GM20431 (cell line): ENCODE measurements around the gene PLA2G2E.
"Not testable (repeated sequence)": the region's sequence is repeated elsewhere in the genome, so short reads cannot be mapped to it uniquely, and the experiment has no call there.

Experiments used
- in situ Hi-C: fragments of 300-500 bp; cut with MseI, MboI; formaldehyde crosslinking; loops from one replicate; pipeline ENCODE4 v1.15.0; 2020; ENCODE audit warnings: low sequenced_read_pairs; ENCODE audit not compliant: unreplicated experiment

The PLA2G2E gene

DNA sequence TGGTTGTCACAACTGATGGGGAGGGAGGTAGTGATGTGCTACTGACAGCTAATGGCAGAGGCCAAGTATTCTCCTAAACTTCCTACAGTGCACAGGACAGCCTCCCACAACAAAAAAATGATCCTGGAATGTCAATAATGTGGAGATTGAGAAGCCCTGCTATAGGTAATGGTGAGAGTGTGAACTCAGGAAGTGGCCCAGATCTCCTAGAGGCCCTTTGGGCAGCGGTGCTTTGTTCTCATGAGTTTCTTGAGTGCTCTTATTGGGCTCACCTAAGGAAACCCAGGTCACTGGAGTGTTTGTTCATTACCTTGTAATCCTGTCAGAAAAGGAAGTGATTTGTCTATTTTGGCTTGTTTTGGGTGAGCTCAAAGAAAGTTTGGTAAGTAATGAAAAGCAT lies 35.3 kb downstream of the PLA2G2E start:
- in situ Hi-C loops, result no loop called here

DNA sequence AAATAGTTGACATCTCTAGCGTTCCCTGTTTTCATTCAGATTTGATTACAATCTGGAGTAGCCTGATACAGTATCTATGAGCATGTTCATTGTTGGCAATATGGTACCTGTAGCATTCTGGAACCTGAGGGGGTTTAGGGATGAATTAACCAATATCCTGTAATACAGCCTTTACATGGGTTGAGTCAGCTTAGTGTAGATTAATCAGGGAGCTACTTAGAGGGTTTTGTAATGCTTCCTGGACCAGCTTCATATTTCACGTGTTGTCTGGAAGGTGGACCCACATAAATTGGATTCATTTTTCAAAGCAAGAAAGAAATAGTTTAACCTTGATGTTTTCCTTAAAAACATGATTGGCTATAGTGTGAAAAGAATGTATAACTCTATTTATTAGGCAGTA lies 37.6 kb downstream of the PLA2G2E start:
- in situ Hi-C loops, result no loop called here

DNA sequence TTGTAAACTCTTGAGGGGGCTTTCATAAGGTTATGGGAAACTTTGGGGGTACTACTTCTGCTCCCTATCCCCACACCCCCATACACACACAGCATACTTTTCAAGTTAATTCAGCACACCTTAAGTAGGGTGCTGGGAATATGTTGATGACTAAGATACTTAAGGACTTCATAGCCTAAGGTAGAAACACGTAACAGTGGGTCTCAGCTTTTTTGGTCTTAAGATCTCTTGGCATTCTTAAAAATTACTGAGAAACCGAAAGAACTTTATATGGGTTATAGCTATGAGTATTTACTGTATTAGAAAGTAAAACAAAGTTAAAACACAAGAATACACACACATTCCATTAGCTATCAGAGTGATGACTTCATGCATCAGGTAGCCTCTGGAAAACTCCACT lies 39.1 kb downstream of the PLA2G2E start:
- in situ Hi-C loops, result no loop called here

DNA sequence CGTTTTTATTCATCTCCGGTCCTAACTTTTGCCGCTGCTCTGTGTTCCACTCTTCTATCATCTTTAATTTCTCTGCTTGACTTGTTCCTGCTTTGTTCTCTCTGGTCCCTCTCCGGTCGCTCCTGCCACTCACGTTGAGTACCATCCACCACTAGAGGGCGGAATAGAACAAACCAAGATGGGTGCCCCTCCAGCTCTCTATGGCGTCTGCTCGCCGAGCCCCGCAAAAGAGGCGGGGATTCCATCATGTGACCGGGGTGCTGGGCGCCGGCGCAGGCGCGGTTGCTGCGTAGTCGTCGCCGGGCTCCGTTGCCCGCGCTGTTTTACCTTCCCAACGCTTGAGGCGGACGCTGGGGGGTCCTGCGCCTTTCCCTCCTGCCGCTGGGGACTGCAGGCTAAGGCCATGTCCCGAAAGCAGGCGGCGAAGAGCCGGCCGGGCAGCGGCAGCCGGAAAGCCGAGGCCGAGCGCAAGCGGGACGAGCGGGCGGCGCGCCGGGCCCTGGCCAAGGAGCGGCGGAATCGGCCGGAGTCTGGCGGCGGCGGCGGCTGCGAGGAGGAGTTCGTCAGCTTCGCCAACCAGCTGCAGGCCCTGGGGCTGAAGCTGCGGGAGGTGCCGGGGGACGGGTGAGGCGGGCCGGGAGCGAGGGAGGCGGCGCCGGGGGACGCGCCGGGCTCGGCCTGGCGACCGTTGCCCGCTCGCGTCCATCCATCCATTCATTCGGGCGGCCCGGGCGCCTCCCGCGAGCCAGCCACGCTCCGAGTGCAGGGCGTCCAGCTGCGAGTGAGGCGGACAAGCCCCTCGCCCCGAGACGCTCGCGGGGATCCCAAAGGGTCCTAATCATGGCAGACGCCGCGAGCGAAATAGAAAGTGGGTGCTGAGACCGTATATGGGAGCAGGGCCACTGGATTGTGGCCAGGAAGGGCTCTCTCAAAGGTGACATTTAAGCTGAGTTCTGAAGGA lies 41.0 kb downstream of the PLA2G2E start, which contains the start of gene OTUD3:
OTUD3 (plus strand) TSS at position 285 of the 961 bp plus-strand sequence; CDS start at position 404, 119 bp downstream.
- in situ Hi-C loops, result no loop called here

- in situ Hi-C loops, result not testable (repeated sequence)
Observed at GRCh38 chr1:19880841-19881240, 42.6 kb downstream of the PLA2G2E start.

- in situ Hi-C loops, result no loop called here
Observed at GRCh38 chr1:19879661-19880060, 43.8 kb downstream of the PLA2G2E start.

DNA sequence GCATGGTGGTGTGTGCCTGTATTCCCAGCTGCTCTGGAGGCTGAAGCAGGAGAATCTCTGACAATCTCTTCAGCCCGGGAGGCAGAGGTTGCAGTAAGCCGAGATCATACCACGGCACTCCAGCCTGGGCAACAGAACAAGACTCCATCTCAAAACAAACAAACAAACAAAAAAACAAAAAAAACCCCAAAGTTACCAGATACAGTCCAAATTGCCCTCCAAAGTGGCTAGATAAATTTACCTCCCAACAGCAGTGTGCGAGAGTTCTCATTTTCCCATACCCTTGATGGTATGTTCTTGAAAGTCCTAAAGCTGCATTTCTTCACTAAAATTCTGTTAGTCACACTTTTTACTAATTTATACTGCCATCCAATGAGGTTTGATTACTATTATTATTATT lies 44.2 kb downstream of the PLA2G2E start:
- in situ Hi-C loops, result no loop called here

- in situ Hi-C loops, result no loop called here
Observed at GRCh38 chr1:19878637-19878985, 44.8 kb downstream of the PLA2G2E start.

DNA sequence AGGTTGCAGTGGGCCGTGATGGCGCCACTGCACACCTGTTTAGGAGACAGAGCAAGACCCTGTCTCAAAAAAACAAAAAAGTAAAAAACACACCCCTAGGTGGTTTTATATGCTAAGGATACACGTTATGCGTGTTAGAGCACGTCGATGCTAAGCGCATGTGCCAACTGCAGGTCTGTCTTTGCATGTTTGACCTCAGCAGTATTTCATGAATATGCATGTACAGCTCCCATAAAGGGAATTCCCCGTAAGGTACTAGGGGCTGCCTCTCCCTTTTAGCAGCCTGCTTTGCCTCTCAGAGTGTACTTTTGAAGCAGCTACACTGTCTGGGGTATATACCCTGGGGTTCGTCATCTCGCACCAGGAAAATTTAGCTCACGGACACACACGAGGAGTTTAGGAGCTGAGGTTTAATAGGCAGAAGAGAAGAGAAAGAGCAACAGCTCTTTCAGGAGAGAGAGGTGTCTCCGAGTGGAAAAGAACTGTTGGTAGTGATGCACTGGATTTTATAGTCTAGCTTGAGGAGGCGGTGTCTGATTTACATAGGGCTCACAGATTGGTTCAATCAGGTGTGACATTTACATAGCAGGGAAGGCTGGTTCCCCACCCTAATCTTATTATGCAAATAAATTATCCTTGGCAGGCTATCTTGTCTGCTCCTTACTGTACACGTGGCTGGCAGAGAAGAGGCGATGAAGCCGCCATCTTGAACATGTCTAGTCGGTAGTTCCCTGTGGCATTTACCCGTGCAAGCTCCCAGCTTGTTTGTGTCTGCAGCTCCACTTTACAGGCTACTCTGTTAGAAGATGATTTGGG lies 45.4 kb downstream of the PLA2G2E start:
- in situ Hi-C loops, result no loop called here

- in situ Hi-C loops, result no loop called here
Observed at GRCh38 chr1:19877181-19877750, 46.2 kb downstream of the PLA2G2E start.

DNA sequence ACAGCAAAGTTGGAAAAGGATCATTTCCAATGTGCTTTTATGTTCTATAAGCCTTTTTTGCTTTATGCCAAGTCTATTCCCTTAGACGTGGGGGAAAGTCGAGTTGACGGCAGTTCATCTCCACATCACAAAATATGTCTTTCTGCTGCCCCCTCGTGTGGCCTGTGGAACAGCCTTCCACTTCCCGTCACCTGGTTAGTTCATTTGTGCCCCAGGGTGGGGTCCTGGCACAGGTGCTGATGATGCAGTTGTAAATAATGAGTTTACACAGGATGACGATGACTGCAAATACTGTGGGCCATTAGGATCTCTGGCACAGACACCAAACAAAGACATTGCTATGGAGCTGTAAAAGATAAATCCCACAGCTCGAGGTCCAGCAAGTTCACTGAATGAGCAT lies 51.2 kb downstream of the PLA2G2E start:
- in situ Hi-C loops, result no loop called here
